Upper lobe of left lung (tissue), 4 donors: Measurements from ENCODE around the gene TMTC2.

Experiments
- CTCF ChIP-seq, 6 experiments: fragments of 450-650 bp in 4 of 6; fragments of 200-600 bp in 2 of 6; sonication (generic) in 2 of 6; IDR thresholded peaks; one replicate each; pipeline ENCODE4 v1.5.1; 2016 to 2019; ENCODE audit warnings: antibody characterized with exemption in 6 of 6
- POLR2A ChIP-seq, 4 donors: fragments of 450-650 bp; IDR thresholded peaks; one replicate each; pipeline ENCODE4 v1.5.1; 2016 to 2017; ENCODE audit warnings: antibody characterized with exemption in 4 of 4, mild to moderate bottlenecking in 2 of 4
- POLR2AphosphoS5 ChIP-seq, 2 donors: sonication (generic); formaldehyde crosslinking; IDR thresholded peaks; one replicate each; pipeline ENCODE4 v1.5.1; 2017; ENCODE audit warnings: antibody characterized with exemption in 2 of 2

- TF ChIP-seq CTCF (IDR thresholded peaks at IDR 0.05) (no peak), POLR2A (IDR thresholded peaks at IDR 0.05) (no peak), POLR2AphosphoS5 (IDR thresholded peaks at IDR 0.05) (no peak)
Observed at GRCh38 chr12:82671673-82672195, 15.0 kb upstream of the TMTC2 start.
